ENCODE data around the gene SERPINB6. TPM values are rescaled to one million over a fixed set of nuclear protein-coding genes. Genes with fewer than 3 reads are reported as not detected.

The SERPINB6 gene
- polyA plus RNA-seq, 1 of the 3 experiments (the other 2 are of a cell fraction), result 102 TPM

- 80% methylated on average over 9 of the region's 9 CpGs for WGBS (ENCODE audit: low lambda C conversion rate)
- CTCF ChIA-PET, result interaction anchor here (0.6 to 1.2 kb wide), 3 partner anchors 60 to 165 kb away, joined by 3 read pairs; no protein-coding TSS in a partner anchor
- DNase-seq, result no peak
Measured at GRCh38 chr6:2938632-2939083, 32.7 kb downstream of the SERPINB6 start.

GRCh38 chr6:2938004-2938631 is 33.2 kb downstream of the SERPINB6 start:
- no peak overlapping the region for H3K27ac ChIP-seq (ENCODE audit: low read depth in 2 of 2, low read length in 1 of 2)
- H3K4me1 ChIP-seq (ENCODE audit: control insufficient read depth in 1 of 2, insufficient read depth in 2 of 2, low read depth in 1 of 2, low read length in 1 of 2), result no peaks in the 10 kb centered on the region
- H4K20me1 ChIP-seq (ENCODE audit: insufficient read depth), result no peaks in the 10 kb centered on the region
- CTCF ChIA-PET, result interaction anchor here (0.6 to 1.2 kb wide), 4 partner anchors 45 to 165 kb away, joined by 3 read pairs; no protein-coding TSS in a partner anchor
- no peaks in the 10 kb centered on the region for H3K36me3 ChIP-seq (replicated peaks in 1 of 2; ENCODE audit: control insufficient read depth in 1 of 2, insufficient read depth in 2 of 2, low read length in 1 of 2)
- H3F3A ChIP-seq (replicated peaks; ENCODE audit: insufficient read depth), result no peaks in the 10 kb centered on the region
- no peaks in the 10 kb centered on the region for H3K9me3 ChIP-seq
- no peak overlapping the region for H2AFZ ChIP-seq (ENCODE audit: low read depth)
- H3K4me3 ChIP-seq (ENCODE audit: low read depth in 2 of 2, low read length in 1 of 2), result no peak overlapping the region
- H3K9ac ChIP-seq, result no peak overlapping the region
- POLR2A ChIA-PET, result no interaction called here
- H3K4me2 ChIP-seq, result no peak overlapping the region
- H3K27me3 ChIP-seq (ENCODE audit: insufficient read depth), result no peaks in the 10 kb centered on the region
- no peaks in the 10 kb centered on the region for H3K79me2 ChIP-seq (ENCODE audit: insufficient read depth)
- no peaks in the 10 kb centered on the region for H3K9me2 ChIP-seq
- 79% methylated on average over 16 of the region's 16 CpGs for WGBS (ENCODE audit: low lambda C conversion rate)
- DNase-seq, result no peak
- TF ChIP-seq JUND (IDR thresholded peaks at IDR 0.05) (no peak), YY1 (IDR thresholded peaks at IDR 0.05; ENCODE audit: low read depth) (no peak), SMC3 (IDR thresholded peaks at IDR 0.05; ENCODE audit: low read depth, low read length) (no peak), TCF12 (IDR thresholded peaks at IDR 0.05) (no peak), RAD21 (IDR thresholded peaks at IDR 0.05; ENCODE audit: low read length) (no peak), FOSL2 (IDR thresholded peaks at IDR 0.05; ENCODE audit: borderline replicate concordance, low read depth) (no peak), NRF1 (IDR thresholded peaks at IDR 0.05; ENCODE audit: low read depth, low read length) (no peak), CTCF (IDR thresholded peaks at IDR 0.05) (no peak), NFIC (IDR thresholded peaks at IDR 0.05; ENCODE audit: borderline replicate concordance) (no peak), MEF2A (IDR thresholded peaks at IDR 0.05; ENCODE audit: borderline replicate concordance, low read depth) (no peak)

More at GRCh38 chr6:2938632-2939083, 32.7 kb downstream of the SERPINB6 start:
- no peaks in the 10 kb centered on the region for H3K27me3 ChIP-seq (ENCODE audit: insufficient read depth)
- no peak overlapping the region for H3K4me2 ChIP-seq
- H3F3A ChIP-seq (replicated peaks; ENCODE audit: insufficient read depth), result no peaks in the 10 kb centered on the region
- no peak for TF ChIP-seq CHD2 (IDR thresholded peaks at IDR 0.05; ENCODE audit: low read length, partially characterized antibody)
- TF ChIP-seq TEAD4 (IDR thresholded peaks at IDR 0.05; ENCODE audit: borderline replicate concordance, insufficient read depth), result no peak
- TF ChIP-seq SIN3A (IDR thresholded peaks at IDR 0.05; ENCODE audit: borderline replicate concordance, low read depth, low read length), result no peak
- no peak for TF ChIP-seq JUND (IDR thresholded peaks at IDR 0.05)
- TF ChIP-seq FOSL2 (IDR thresholded peaks at IDR 0.05; ENCODE audit: borderline replicate concordance, low read depth), result no peak
- TF ChIP-seq RAD21 (IDR thresholded peaks at IDR 0.05; ENCODE audit: low read length), result no peak
- TF ChIP-seq TAF1 (IDR thresholded peaks at IDR 0.05; ENCODE audit: borderline replicate concordance, low read depth, low read length), result no peak
- TF ChIP-seq NFIC (IDR thresholded peaks at IDR 0.05; ENCODE audit: borderline replicate concordance), result no peak
- TF ChIP-seq USF2 (IDR thresholded peaks at IDR 0.05; ENCODE audit: borderline replicate concordance, low read depth, low read length), result no peak
- no peak for TF ChIP-seq GATA2 (CRISPR knock-in tag; IDR thresholded peaks at IDR 0.05)
- TF ChIP-seq GABPA (IDR thresholded peaks at IDR 0.05; ENCODE audit: low read depth), result no peak
- H3K4me1 ChIP-seq (ENCODE audit: control insufficient read depth in 1 of 2, insufficient read depth in 2 of 2, low read depth in 1 of 2, low read length in 1 of 2), result no peaks in the 10 kb centered on the region
- H3K9me3 ChIP-seq, result no peaks in the 10 kb centered on the region
- no peak overlapping the region for H3K27ac ChIP-seq (ENCODE audit: low read depth in 2 of 2, low read length in 1 of 2)
- no peaks in the 10 kb centered on the region for H3K36me3 ChIP-seq (replicated peaks in 1 of 2; ENCODE audit: control insufficient read depth in 1 of 2, insufficient read depth in 2 of 2, low read length in 1 of 2)
- POLR2A ChIA-PET, result no interaction called here
- no peaks in the 10 kb centered on the region for H3K9me2 ChIP-seq
- no peak overlapping the region for H3K4me3 ChIP-seq (ENCODE audit: low read depth in 2 of 2, low read length in 1 of 2)
- no peaks in the 10 kb centered on the region for H3K79me2 ChIP-seq (ENCODE audit: insufficient read depth)
- no peaks in the 10 kb centered on the region for H4K20me1 ChIP-seq (ENCODE audit: insufficient read depth)
- H3K9ac ChIP-seq, result no peak overlapping the region
- no peak overlapping the region for H2AFZ ChIP-seq (ENCODE audit: low read depth)

Data from SK-N-SH (cell line).